ENCODE data around the gene ENOX1.

DNA sequence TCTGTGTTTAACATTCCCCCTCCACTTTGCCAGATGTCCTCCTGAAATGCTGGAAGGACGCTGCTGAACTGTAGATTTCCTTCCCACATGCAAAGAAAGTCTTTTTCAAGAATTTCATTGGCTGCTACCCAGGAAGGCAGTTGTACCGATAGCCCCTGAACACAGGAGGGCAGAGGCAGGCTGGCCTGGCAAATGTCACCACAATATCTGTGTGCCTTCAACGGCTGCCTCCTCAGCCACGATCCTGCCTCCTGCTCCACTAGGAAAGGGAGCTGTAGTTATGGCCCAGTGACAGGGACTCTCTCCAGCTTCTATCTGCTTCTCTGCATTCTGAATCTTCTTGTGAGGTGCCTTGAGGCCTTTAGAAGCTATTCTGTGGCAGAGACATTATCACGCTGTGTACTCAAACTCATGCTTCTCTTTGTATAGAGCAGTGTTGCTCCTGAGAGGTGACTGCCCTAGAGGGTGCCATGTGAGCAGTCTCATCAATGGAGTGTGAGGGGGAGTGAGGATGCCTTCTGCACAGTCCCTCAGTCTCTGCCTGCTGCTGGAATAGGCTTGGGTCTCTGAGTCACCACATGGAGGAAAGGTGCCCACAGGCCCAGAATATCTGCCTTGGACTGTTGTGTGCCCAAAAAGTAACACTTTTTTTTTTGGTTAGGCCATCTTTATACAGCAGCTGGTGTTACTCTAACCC lies 483.6 kb downstream of the ENOX1 start:
- TF ChIP-seq OSR1 (CRISPR knock-in tag; IDR thresholded peaks at IDR 0.05), result no peak
- no peak for TF ChIP-seq ISL1 (CRISPR knock-in tag; IDR thresholded peaks at IDR 0.05)
- TF ChIP-seq, protein P1, sequence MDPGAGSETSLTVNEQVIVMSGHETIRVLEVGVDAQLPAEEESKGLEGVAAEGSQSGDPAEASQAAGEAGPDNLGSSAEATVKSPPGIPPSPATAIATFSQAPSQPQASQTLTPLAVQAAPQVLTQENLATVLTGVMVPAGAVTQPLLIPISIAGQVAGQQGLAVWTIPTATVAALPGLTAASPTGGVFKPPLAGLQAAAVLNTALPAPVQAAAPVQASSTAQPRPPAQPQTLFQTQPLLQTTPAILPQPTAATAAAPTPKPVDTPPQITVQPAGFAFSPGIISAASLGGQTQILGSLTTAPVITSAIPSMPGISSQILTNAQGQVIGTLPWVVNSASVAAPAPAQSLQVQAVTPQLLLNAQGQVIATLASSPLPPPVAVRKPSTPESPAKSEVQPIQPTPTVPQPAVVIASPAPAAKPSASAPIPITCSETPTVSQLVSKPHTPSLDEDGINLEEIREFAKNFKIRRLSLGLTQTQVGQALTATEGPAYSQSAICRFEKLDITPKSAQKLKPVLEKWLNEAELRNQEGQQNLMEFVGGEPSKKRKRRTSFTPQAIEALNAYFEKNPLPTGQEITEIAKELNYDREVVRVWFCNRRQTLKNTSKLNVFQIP (CRISPR knock-in tag; IDR thresholded peaks at IDR 0.05; ENCODE audit: borderline replicate concordance, low read depth), result no peak
- TF ChIP-seq BACH2 (CRISPR knock-in tag; IDR thresholded peaks at IDR 0.05; ENCODE audit: borderline replicate concordance), result no peak
- TF ChIP-seq TCF4 (CRISPR knock-in tag; IDR thresholded peaks at IDR 0.05; ENCODE audit: borderline replicate concordance), result no peak
- no peak for TF ChIP-seq SNAI2 (CRISPR knock-in tag; IDR thresholded peaks at IDR 0.05)
- no peak for TF ChIP-seq ARNTL (CRISPR knock-in tag; IDR thresholded peaks at IDR 0.05; ENCODE audit: borderline replicate concordance, low read depth)
